CD8-positive, alpha-beta memory T cell (primary cell): ENCODE measurements around the gene FYCO1. TPM values are rescaled to one million over a fixed set of nuclear protein-coding genes. Genes with fewer than 3 reads are reported as not detected.

Experiments
- CTCF ChIA-PET: fragments of 350-600 bp; sonication (Branson Sonifier 250); formaldehyde crosslinking; loops from one replicate; lab custom pipeline; 2021; ENCODE audit warnings: antibody characterized with exemption; lab: Charles Lee
- POLR2A ChIA-PET: fragments of 350-600 bp; sonication (Branson Sonifier 250); formaldehyde crosslinking; loops from one replicate; lab custom pipeline; 2021; ENCODE audit warnings: antibody characterized with exemption; lab: Charles Lee
- DNase-seq, 5 donors: peaks; one replicate each; pipeline versions ENCODE4 v3.0.0 to v3.0.0-alpha.2; 2020 to 2022; ENCODE audit warnings: mixed read lengths in 1 of 5
- H3K27ac ChIP-seq: one replicate; pipeline ENCODE4 v1.7.0; 2013; ENCODE audit warnings: low read depth, mild to moderate bottlenecking, low read length, moderate library complexity
- H3K27me3 ChIP-seq: 2 replicates; pipeline ENCODE4 v1.7.0; 2013; ENCODE audit warnings: low read length, mild to moderate bottlenecking; ENCODE audit not compliant: insufficient read depth, poor library complexity, severe bottlenecking
- H3K36me3 ChIP-seq: 2 replicates; pipeline ENCODE4 v1.7.0; 2013; ENCODE audit warnings: mild to moderate bottlenecking, low read length, moderate library complexity; ENCODE audit not compliant: insufficient read depth
- H3K4me1 ChIP-seq: 2 replicates; pipeline ENCODE4 v1.7.0; 2013; ENCODE audit warnings: mild to moderate bottlenecking, low read length, moderate library complexity; ENCODE audit not compliant: insufficient read depth
- H3K4me3 ChIP-seq: 2 replicates; pipeline ENCODE4 v1.7.0; 2013; ENCODE audit warnings: mild to moderate bottlenecking, low read length
- H3K9me3 ChIP-seq: 2 replicates; pipeline ENCODE4 v1.7.0; 2013; ENCODE audit warnings: mild to moderate bottlenecking, low read length
- H3K27ac Mint-ChIP-seq, 8 donors: one replicate each; pipeline ENCODE4 v1.8.0; 2020 to 2021; ENCODE audit warnings: mixed read lengths in 8 of 8, mild to moderate bottlenecking in 6 of 8, inconsistent platforms in 3 of 8, moderate library complexity in 3 of 8
- H3K27me3 Mint-ChIP-seq, 2 donors: one replicate each; pipeline ENCODE4 v1.8.0; 2020 to 2021; ENCODE audit warnings: mixed read lengths in 2 of 2, mild to moderate bottlenecking in 1 of 2, moderate library complexity in 1 of 2
- H3K36me3 Mint-ChIP-seq, 3 donors: one replicate each; pipeline ENCODE4 v1.8.0; 2020 to 2021; ENCODE audit warnings: mixed read lengths in 3 of 3, inconsistent platforms in 1 of 3, mild to moderate bottlenecking in 1 of 3
- H3K4me1 Mint-ChIP-seq, 3 donors: one replicate each; pipeline ENCODE4 v1.8.0; 2020 to 2021; ENCODE audit warnings: mixed read lengths in 3 of 3, inconsistent platforms in 1 of 3, mild to moderate bottlenecking in 1 of 3
- H3K4me3 Mint-ChIP-seq, 7 donors: one replicate each; pipeline ENCODE4 v1.8.0; 2020 to 2021; ENCODE audit warnings: mixed read lengths in 7 of 7, mild to moderate bottlenecking in 6 of 7, moderate library complexity in 4 of 7, inconsistent platforms in 2 of 7
- H3K9me3 Mint-ChIP-seq, 5 donors: one replicate each; pipeline ENCODE4 v1.8.0; 2020 to 2022; ENCODE audit warnings: mixed read lengths in 5 of 5, mild to moderate bottlenecking in 3 of 5, moderate library complexity in 2 of 5, inconsistent platforms in 1 of 5
- polyA plus RNA-seq: library from polyadenylated mRNA; unstranded; fragments of 300-500 nt; fragmentation: Illumina TruSeq; gene quantifications from one replicate; pipeline ENCODE4 v1.2.3, GENCODE V29; 2021
- total RNA-seq, 2 experiments: library from RNA; stranded (reverse); gene quantifications; one replicate each; pipeline ENCODE4 v1.2.3, GENCODE V29; 2021

The FYCO1 gene
- total and polyA plus RNA-seq, 3 experiments from 2014 or later = 11.0 to 13.7 (median 13.4) TPM

GRCh38 chr3:45987368-45988291 lies 8.0 kb downstream of the FYCO1 start:
- no peaks in the 10 kb centered on the region for H3K9me3 Mint-ChIP-seq
- no peaks in the 10 kb centered on the region for H3K27me3 ChIP-seq
- H3K9me3 ChIP-seq = no peaks in the 10 kb centered on the region
- H3K36me3 Mint-ChIP-seq = peaks cover 17 to 77% (median 26%) of the 10 kb centered on the region in 3 donors
- H3K36me3 ChIP-seq = peaks cover 30% of the 10 kb centered on the region
- CTCF ChIA-PET = interaction anchor here (1.1 to 1.2 kb wide), 2 partner anchors 8 to 14 kb away, joined by 3 to 4 read pairs; partner anchors contain the start of gene FYCO1
- peaks cover 87 to 100% (median 92%) of the 10 kb centered on the region in 3 donors for H3K4me1 Mint-ChIP-seq
- POLR2A ChIA-PET = interaction anchor here (0.7 kb wide), 1 partner anchor 11 kb away, joined by 3 read pairs; no protein-coding TSS in a partner anchor
- no peaks in the 10 kb centered on the region for H3K27me3 Mint-ChIP-seq
- H3K4me3 ChIP-seq = no peak overlapping the region
- H3K27ac ChIP-seq = no peak overlapping the region
- DNase-seq = no peak
- H3K4me1 ChIP-seq = peaks cover 59% of the 10 kb centered on the region
- H3K4me3 Mint-ChIP-seq = peak overlapping the region in 6 of 7 donors; percentile 29 to 74 (median 53)
- peak overlapping the region; percentile 72 to 97 (median 89) for H3K27ac Mint-ChIP-seq

- H3K27me3 Mint-ChIP-seq = no peaks in the 10 kb centered on the region
- Histone ChIP-seq H3K27ac (no peak overlapping the region), H3K9me3 (no peaks in the 10 kb centered on the region), H3K36me3 (peaks cover 38% of the 10 kb centered on the region), H3K4me3 (no peak overlapping the region), H3K27me3 (no peaks in the 10 kb centered on the region), H3K4me1 (peaks cover 52% of the 10 kb centered on the region)
- H3K36me3 Mint-ChIP-seq = peaks cover 21 to 80% (median 27%) of the 10 kb centered on the region in 3 donors
- DNase-seq = no peak
- POLR2A ChIA-PET = interaction anchor here (1.1 kb wide), 1 partner anchor 9 kb away, joined by 4 read pairs; the partner anchor contains the start of gene FYCO1
- H3K9me3 Mint-ChIP-seq = no peaks in the 10 kb centered on the region
- CTCF ChIA-PET = interaction anchor here (1.1 to 2.2 kb wide), 2 partner anchors 10 kb away, joined by 4 to 7 read pairs; partner anchors contain the start of gene FYCO1
- peak overlapping the region; percentile 28 to 97 (median 87) for H3K27ac Mint-ChIP-seq
- peaks cover 80 to 100% (median 84%) of the 10 kb centered on the region in 3 donors for H3K4me1 Mint-ChIP-seq
- peak overlapping the region in 4 of 7 donors; percentile 10 to 80 (median 24) for H3K4me3 Mint-ChIP-seq
These were observed 9.2 kb downstream of the FYCO1 start for GRCh38 chr3:45986303-45986982.

- H3K4me1 Mint-ChIP-seq = peaks cover 82 to 100% (median 86%) of the 10 kb centered on the region in 3 donors
- CTCF ChIA-PET = interaction anchor here (1.5 to 2.2 kb wide), 2 partner anchors 9 to 47 kb away, joined by 3 to 7 read pairs; no protein-coding TSS in a partner anchor
- H3K27me3 Mint-ChIP-seq = no peaks in the 10 kb centered on the region
- no peaks in the 10 kb centered on the region for H3K27me3 ChIP-seq
- H3K36me3 Mint-ChIP-seq = peaks cover 27 to 83% (median 32%) of the 10 kb centered on the region in 3 donors
- peak overlapping the region; percentile 23 to 91 (median 81) for H3K27ac Mint-ChIP-seq
- H3K4me3 Mint-ChIP-seq = no peak overlapping the region
- no peaks in the 10 kb centered on the region for H3K9me3 Mint-ChIP-seq
- peaks cover 55% of the 10 kb centered on the region for H3K4me1 ChIP-seq
- H3K9me3 ChIP-seq = no peaks in the 10 kb centered on the region
- POLR2A ChIA-PET = interaction anchor here (1.1 kb wide), 1 partner anchor 10 kb away, joined by 4 read pairs; the partner anchor contains the start of gene FYCO1
- H3K4me3 ChIP-seq = no peak overlapping the region
- peaks cover 46% of the 10 kb centered on the region for H3K36me3 ChIP-seq
- DNase-seq = no peak
- H3K27ac ChIP-seq = no peak overlapping the region
These were observed 9.9 kb downstream of the FYCO1 start for GRCh38 chr3:45985532-45986302.

- H3K4me3 Mint-ChIP-seq = peak overlapping the region in 2 of 7 donors; percentile 8 to 41
- no peaks in the 10 kb centered on the region for H3K27me3 Mint-ChIP-seq
- peaks cover 27 to 83% (median 31%) of the 10 kb centered on the region in 3 donors for H3K36me3 Mint-ChIP-seq
- Histone ChIP-seq H3K27me3 (no peaks in the 10 kb centered on the region), H3K4me1 (peaks cover 56% of the 10 kb centered on the region), H3K4me3 (no peak overlapping the region), H3K36me3 (peaks cover 46% of the 10 kb centered on the region), H3K27ac (no peak overlapping the region), H3K9me3 (no peaks in the 10 kb centered on the region)
- POLR2A ChIA-PET = interaction anchor here (1.3 kb wide), 1 partner anchor 41 kb away, joined by 3 read pairs; the partner anchor contains the start of gene CXCR6
- no peak for DNase-seq
- CTCF ChIA-PET = interaction anchor here (0.6 to 2.2 kb wide), 5 partner anchors 8 to 46 kb away, joined by 3 to 9 read pairs (median 3); partner anchors contain the start of gene CXCR6
- peak overlapping the region in 7 of 8 donors; percentile 28 to 90 (median 80) for H3K27ac Mint-ChIP-seq
- H3K9me3 Mint-ChIP-seq = no peaks in the 10 kb centered on the region
- peaks cover 82 to 100% (median 86%) of the 10 kb centered on the region in 3 donors for H3K4me1 Mint-ChIP-seq
These were observed 11.0 kb downstream of the FYCO1 start for GRCh38 chr3:45984331-45985312.

GRCh38 chr3:45983770-45984169 lies 11.9 kb downstream of the FYCO1 start:
- H3K4me3 ChIP-seq = no peak overlapping the region
- H3K9me3 Mint-ChIP-seq = no peaks in the 10 kb centered on the region
- H3K36me3 Mint-ChIP-seq = peaks cover 32 to 85% (median 33%) of the 10 kb centered on the region in 3 donors
- POLR2A ChIA-PET = interaction anchor here (1.3 to 1.5 kb wide), 2 partner anchors 9 to 41 kb away, joined by 3 read pairs; partner anchors contain the start of gene CXCR6
- peaks cover 81 to 100% (median 86%) of the 10 kb centered on the region in 3 donors for H3K4me1 Mint-ChIP-seq
- H3K27ac Mint-ChIP-seq = peak overlapping the region in 7 of 8 donors; percentile 25 to 87 (median 54)
- no peaks in the 10 kb centered on the region for H3K27me3 ChIP-seq
- no peak overlapping the region for H3K4me3 Mint-ChIP-seq
- peaks cover 56% of the 10 kb centered on the region for H3K4me1 ChIP-seq
- no peaks in the 10 kb centered on the region for H3K9me3 ChIP-seq
- no peak overlapping the region for H3K27ac ChIP-seq
- peaks cover 46% of the 10 kb centered on the region for H3K36me3 ChIP-seq
- CTCF ChIA-PET = interaction anchor here (0.6 to 2.2 kb wide), 4 partner anchors 10 to 94 kb away, joined by 3 to 9 read pairs (median 3); partner anchors contain the start of gene CXCR6
- H3K27me3 Mint-ChIP-seq = no peaks in the 10 kb centered on the region
- no peak for DNase-seq

- H3K4me1 Mint-ChIP-seq = peaks cover 79 to 100% (median 86%) of the 10 kb centered on the region in 3 donors
- H3K36me3 Mint-ChIP-seq = peaks cover 28 to 84% (median 39%) of the 10 kb centered on the region in 3 donors
- DNase-seq = no peak
- H3K27ac Mint-ChIP-seq = peak overlapping the region; percentile 48 to 98 (median 86)
- no peaks in the 10 kb centered on the region for H3K9me3 Mint-ChIP-seq
- H3K27ac ChIP-seq = no peak overlapping the region
- H3K27me3 ChIP-seq = no peaks in the 10 kb centered on the region
- CTCF ChIA-PET = interaction anchor here (0.7 to 2.1 kb wide), 6 partner anchors 10 to 388 kb away, joined by 3 to 6 read pairs (median 4); no protein-coding TSS in a partner anchor
- H3K36me3 ChIP-seq = peaks cover 46% of the 10 kb centered on the region
- no peak overlapping the region for H3K4me3 ChIP-seq
- H3K4me3 Mint-ChIP-seq = peak overlapping the region in 4 of 7 donors; percentile 21 to 48 (median 40)
- H3K4me1 ChIP-seq = peaks cover 56% of the 10 kb centered on the region
- no peaks in the 10 kb centered on the region for H3K27me3 Mint-ChIP-seq
- POLR2A ChIA-PET = no interaction called here
- H3K9me3 ChIP-seq = no peaks in the 10 kb centered on the region
These were observed 14.1 kb downstream of the FYCO1 start for GRCh38 chr3:45981346-45982074.
